EH (cell line): ENCODE measurements around the gene UFD1.
A peak's percentile ranks its signal among the peaks of the same experiment; 100 is the strongest.

Source experiments
- DNase-seq: peaks from one replicate; pipeline ENCODE4 v3.0.0-alpha.2; 2015; ENCODE audit warnings: low read depth

Gene UFD1

DNA sequence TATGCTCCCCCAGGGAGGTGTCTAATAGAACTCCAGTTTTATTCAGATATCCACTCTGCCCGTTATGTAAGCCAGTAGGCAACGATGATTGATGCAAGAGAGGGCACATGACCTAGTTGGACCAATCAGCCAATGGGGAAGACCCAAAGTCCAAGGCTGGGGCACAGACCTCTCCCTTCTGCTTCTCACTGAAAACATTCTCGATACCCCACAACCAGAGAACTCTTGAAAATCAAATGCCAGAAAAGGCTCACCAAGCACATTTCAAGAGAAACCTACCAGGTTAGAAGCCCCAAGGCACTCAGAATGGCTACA is 54.9 kb downstream of the UFD1 start:
- DNase-seq, result no peak

GRCh38 chr22:19422440-19423301 is 56.3 kb downstream of the UFD1 start:
- peak; percentile 43 for DNase-seq

GRCh38 chr22:19420321-19420720 is 58.7 kb downstream of the UFD1 start:
- DNase-seq, result no peak

- DNase-seq, result no peak
These were observed 59.4 kb downstream of the UFD1 start for GRCh38 chr22:19419464-19420178.

DNA sequence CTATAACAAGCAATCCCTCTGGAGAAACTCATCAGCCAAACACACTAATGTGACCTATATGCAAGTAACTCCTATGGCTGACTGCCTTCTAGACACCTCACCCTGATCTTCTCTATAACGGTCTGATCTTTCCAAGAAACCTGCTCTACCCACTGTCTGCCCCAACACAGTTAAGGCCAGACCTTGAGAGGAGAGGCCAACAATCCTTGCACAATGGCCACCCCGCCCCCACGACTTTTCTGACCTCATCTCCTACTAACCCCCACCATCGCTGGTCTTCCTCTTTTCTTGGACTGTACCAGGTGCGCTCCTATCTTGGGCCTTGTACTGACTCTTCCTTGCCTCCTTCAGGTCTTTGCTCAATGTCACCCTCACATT is 59.9 kb downstream of the UFD1 start:
- no peak for DNase-seq

- DNase-seq, result no peak
These were observed 66.1 kb downstream of the UFD1 start for GRCh38 chr22:19412923-19413322.

DNA sequence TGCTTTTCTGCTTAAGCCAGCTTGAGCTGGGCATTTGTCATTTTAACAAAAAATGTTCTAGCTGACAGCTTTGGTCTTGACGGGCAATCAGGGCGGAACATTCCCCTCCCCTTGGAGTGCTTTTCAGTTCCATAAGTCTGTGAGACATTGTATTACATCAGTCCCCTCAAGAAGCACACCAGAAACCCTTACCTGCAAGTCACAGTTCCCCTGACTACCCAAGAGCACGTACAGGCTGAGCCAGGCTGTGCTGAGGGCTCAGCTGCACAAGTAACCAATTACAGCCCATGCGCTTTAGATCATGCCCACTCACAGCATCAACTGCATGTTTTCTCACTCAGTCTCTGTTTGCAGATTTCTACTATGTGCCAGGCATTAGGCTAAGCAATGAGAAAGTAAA is 66.5 kb downstream of the UFD1 start:
- DNase-seq, result no peak

- no peak for DNase-seq
These were observed 67.3 kb downstream of the UFD1 start for GRCh38 chr22:19411690-19412045.

DNA sequence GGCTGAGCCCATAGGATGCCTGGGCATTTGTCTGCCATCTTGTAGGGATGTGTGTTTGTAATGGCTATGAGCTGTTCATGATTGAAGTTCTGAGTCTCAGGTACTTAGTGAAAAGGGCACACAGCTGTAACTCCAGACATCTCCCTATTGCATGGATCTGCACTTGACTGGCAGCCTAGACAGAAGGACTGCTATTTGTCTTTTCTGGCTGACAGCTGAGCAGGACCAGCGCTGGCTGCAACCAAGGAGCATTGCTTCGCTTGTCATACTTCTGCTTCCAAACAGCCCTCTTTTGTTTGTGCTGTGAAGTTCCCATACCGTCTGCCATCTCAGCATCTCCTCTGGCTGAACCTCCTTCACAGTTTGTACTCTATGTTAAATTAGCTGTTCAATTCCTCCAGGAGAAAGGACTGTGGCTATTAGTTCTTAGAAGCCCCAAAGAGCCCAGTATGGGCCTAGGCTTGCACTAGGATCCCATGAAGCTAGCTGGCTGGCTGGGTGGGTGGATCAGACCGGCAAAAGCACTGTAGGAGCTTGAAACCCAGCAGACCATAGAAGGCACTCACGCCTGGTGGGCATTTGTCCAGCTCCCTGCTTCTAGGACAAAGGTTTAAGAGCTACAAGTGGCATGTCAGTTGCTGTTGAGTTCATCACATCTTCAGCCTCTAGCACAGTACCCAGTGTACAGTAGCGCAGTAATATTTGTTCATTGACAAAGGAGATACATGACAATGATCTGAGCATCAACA is 67.9 kb downstream of the UFD1 start:
- no peak for DNase-seq

GRCh38 chr22:19407649-19408606 is 71.1 kb downstream of the UFD1 start:
- DNase-seq, result peak; percentile 23

- no peak for DNase-seq
These were observed 72.1 kb downstream of the UFD1 start for GRCh38 chr22:19406846-19407245.

- DNase-seq, result no peak
These were observed 72.6 kb downstream of the UFD1 start for GRCh38 chr22:19406281-19406811.

DNA sequence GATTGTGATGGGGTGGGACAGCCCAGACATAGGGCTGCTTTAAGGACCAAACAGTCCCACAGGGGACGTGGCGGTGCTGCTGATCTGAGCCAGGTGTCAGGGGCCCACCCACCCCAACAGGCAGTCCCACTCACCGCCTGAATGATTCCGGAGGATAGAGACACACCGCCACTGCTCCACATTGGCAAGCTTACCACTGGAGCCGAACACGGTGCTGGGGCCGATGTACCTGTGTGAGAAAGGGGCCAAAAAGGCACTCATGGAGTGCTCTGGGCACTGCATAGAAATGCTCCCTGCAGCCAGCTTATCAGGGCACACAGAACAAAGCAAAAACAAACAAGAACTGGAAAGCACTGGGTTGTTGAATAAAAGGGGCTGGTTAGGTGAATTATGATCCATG is 73.3 kb downstream of the UFD1 start:
- DNase-seq, result no peak

GRCh38 chr22:19405133-19405532 is 73.9 kb downstream of the UFD1 start:
- no peak for DNase-seq

DNA sequence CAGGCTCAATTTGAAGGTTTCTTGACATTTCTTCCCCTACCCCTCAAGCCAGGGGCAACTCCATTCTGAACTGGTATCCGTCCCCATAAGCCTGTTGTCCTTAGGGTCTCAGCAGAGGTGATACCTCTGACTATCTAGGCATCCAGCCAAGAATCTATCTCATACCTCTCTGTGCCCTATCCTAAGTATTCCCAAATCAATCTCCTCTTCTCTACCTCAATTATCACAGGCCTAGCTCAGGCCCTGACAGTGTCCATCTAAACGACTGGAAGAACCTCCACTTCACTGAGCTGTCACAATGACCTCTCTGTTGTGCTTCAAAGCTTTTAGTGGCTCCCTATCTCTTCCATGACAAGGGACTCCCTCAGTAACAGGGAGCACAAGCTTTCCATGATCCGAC is 74.3 kb downstream of the UFD1 start:
- no peak for DNase-seq

- DNase-seq, result no peak
These were observed 76.3 kb downstream of the UFD1 start for GRCh38 chr22:19402642-19403191.

GRCh38 chr22:19401483-19401882 is 77.5 kb downstream of the UFD1 start:
- no peak for DNase-seq

DNA sequence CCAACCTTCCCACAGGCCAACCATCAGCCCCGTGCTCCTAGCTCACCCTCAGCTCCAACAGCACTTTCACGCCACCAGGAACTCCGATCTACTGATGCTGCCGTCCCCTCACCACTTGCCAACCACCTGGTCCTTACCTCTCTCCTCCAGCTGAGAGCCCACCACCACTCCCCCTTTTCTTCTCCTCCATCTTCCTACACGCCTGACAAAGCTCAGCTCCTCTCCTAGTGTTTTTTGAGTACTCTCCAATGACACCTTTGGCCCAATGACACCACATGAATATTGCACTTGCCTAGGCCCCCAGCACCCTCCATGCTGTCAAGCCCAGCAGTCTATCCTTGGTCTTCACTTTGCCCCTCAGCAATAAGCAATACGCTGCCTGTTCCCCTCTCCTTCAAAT is 78.1 kb downstream of the UFD1 start:
- no peak for DNase-seq
